H1 (cell line): Measurements from ENCODE around the gene NTNG2. TPM values are rescaled to one million over a fixed set of nuclear protein-coding genes. Genes with fewer than 3 reads are reported as not detected.

ENCODE experiments used
- CTCF ChIA-PET: fragments of 300-600 bp; sonication (Branson Sonifier 250); formaldehyde crosslinking; loops from one replicate; lab custom pipeline; 2021; ENCODE audit not compliant: partially characterized antibody; lab: Charles Lee
- POLR2A ChIA-PET: fragments of 300-600 bp; sonication (Branson Sonifier 250); formaldehyde crosslinking; loops from one replicate; lab custom pipeline; 2021; ENCODE audit warnings: inconsistent platforms; ENCODE audit not compliant: partially characterized antibody; lab: Charles Lee
- DNase-seq, 2 experiments: peaks; one replicate each; pipeline versions ENCODE4 v3.0.0 to v3.0.0-alpha.2; 2010 to 2022; ENCODE audit warnings: low spot score in 2 of 2, low read depth in 1 of 2, mixed read lengths in 1 of 2
- FAIRE-seq: peaks from 2 replicates; lab custom pipeline; 2011; peaks lifted over from hg19 to GRCh38; lab: Jason Lieb, UNC
- H2AFZ ChIP-seq: 2 replicates; pipeline ENCODE4 v1.8.1; 2012; ENCODE audit warnings: low read length, inconsistent platforms
- H2AK5ac ChIP-seq: 2 replicates; pipeline ENCODE4 v1.6.1; 2013; ENCODE audit warnings: low read depth, low read length
- H2BK120ac ChIP-seq: replicated peaks from 2 replicates; pipeline ENCODE3; 2013; ENCODE audit warnings: low read depth, low read length, inconsistent platforms
- H2BK12ac ChIP-seq: 2 replicates; pipeline ENCODE4 v1.6.1; 2013; ENCODE audit warnings: low read depth, low read length
- H2BK15ac ChIP-seq: 2 replicates; pipeline ENCODE4 v1.6.1; 2013; ENCODE audit warnings: low read length
- H2BK20ac ChIP-seq: 2 replicates; pipeline ENCODE4 v1.6.1; 2013; ENCODE audit warnings: low read length
- H2BK5ac ChIP-seq: 2 replicates; pipeline ENCODE4 v1.6.1; 2013; ENCODE audit warnings: low read depth, low read length
- H3K14ac ChIP-seq: 2 replicates; pipeline ENCODE4 v1.6.1; 2013; ENCODE audit warnings: inconsistent platforms; ENCODE audit not compliant: insufficient read length
- H3K18ac ChIP-seq: 2 replicates; pipeline ENCODE4 v1.6.1; 2013; ENCODE audit warnings: low read length; ENCODE audit errors: extremely low read depth
- H3K23ac ChIP-seq: 2 replicates; pipeline ENCODE4 v1.6.1; 2013; ENCODE audit warnings: inconsistent platforms; ENCODE audit not compliant: insufficient read length
- H3K23me2 ChIP-seq: 2 replicates; pipeline ENCODE4 v1.6.1; 2013; ENCODE audit warnings: low read depth, low read length
- H3K27ac ChIP-seq: 2 replicates; pipeline ENCODE4 v1.6.1; 2011; ENCODE audit warnings: low read depth, low read length, inconsistent platforms
- H3K27me3 ChIP-seq, 4 experiments: replicated peaks in 1 of 4; 1 replicate in 1 of 4; 2 replicates in 3 of 4; pipeline versions ENCODE4 v1.6.1 to v1.8.1; 2011 to 2013; ENCODE audit warnings: low read length in 3 of 4, mild to moderate bottlenecking in 3 of 4, inconsistent platforms in 2 of 4, mixed read lengths in 2 of 4, moderate library complexity in 1 of 4; ENCODE audit not compliant: control insufficient read depth in 3 of 4, insufficient read depth in 3 of 4; ENCODE audit errors: extremely low read depth in 1 of 4
- H3K36me3 ChIP-seq, 4 experiments: 2 replicates each; pipeline versions ENCODE4 v1.6.1 to v1.8.1; 2011 to 2013; ENCODE audit warnings: mild to moderate bottlenecking in 4 of 4, low read length in 3 of 4, moderate library complexity in 2 of 4, control low read depth in 1 of 4, inconsistent platforms in 1 of 4; ENCODE audit not compliant: insufficient read depth in 4 of 4, control insufficient read depth in 2 of 4
- H3K4ac ChIP-seq: replicated peaks from 2 replicates; pipeline ENCODE3; 2013; ENCODE audit warnings: low read length, low read depth, mixed read lengths, inconsistent platforms; ENCODE audit not compliant: insufficient read length
- H3K4me1 ChIP-seq, 4 experiments: replicated peaks in 1 of 4; 1 replicate in 1 of 4; 2 replicates in 3 of 4; pipeline versions ENCODE4 v1.6.1 to v1.8.1; 2011 to 2013; ENCODE audit warnings: low read length in 3 of 4, inconsistent platforms in 2 of 4, mixed read lengths in 1 of 4; ENCODE audit not compliant: insufficient read depth in 4 of 4, control insufficient read depth in 3 of 4
- H3K4me2 ChIP-seq, 2 experiments: 2 replicates each; pipeline versions ENCODE4 v1.6.1 to v1.8.1; 2011 to 2013; ENCODE audit warnings: low read depth in 2 of 2, low read length in 2 of 2, control low read depth in 1 of 2, inconsistent platforms in 1 of 2, mild to moderate bottlenecking in 1 of 2; ENCODE audit not compliant: insufficient read depth in 1 of 2
- H3K4me3 ChIP-seq, 4 experiments: fragments of 200-600, 300-600 bp in 1 of 4; sonication (generic), shearing (Covaris generic), sonication (Bioruptor Twin) in 1 of 4; 2 replicates each; pipeline versions ENCODE4 v1.5.1 to v1.8.1; 2011 to 2016; ENCODE audit warnings: low read length in 4 of 4, low read depth in 3 of 4, control low read depth in 2 of 4, inconsistent platforms in 2 of 4, mild to moderate bottlenecking in 2 of 4, mixed read lengths in 1 of 4, moderate library complexity in 1 of 4; ENCODE audit not compliant: insufficient read depth in 2 of 4; ENCODE audit errors: extremely low read depth in 1 of 4
- H3K56ac ChIP-seq: replicated peaks from 2 replicates; pipeline ENCODE3; 2013; ENCODE audit warnings: low read depth, mild to moderate bottlenecking, mixed read lengths, low read length, inconsistent platforms; ENCODE audit not compliant: insufficient read length
- H3K79me1 ChIP-seq: 2 replicates; pipeline ENCODE4 v1.6.1; 2013; ENCODE audit warnings: low read depth, low read length, control low read depth
- H3K79me2 ChIP-seq, 2 experiments: 2 replicates each; pipeline versions ENCODE4 v1.6.1 to v1.8.1; 2012 to 2013; ENCODE audit warnings: low read length in 2 of 2, mild to moderate bottlenecking in 2 of 2, inconsistent platforms in 1 of 2; ENCODE audit not compliant: insufficient read depth in 2 of 2, control insufficient read depth in 1 of 2
- H3K9ac ChIP-seq, 4 experiments: replicated peaks in 1 of 4; 1 replicate in 1 of 4; 2 replicates in 3 of 4; pipeline versions ENCODE4 v1.6.1 to v1.8.1; 2011 to 2013; ENCODE audit warnings: low read depth in 3 of 4, low read length in 3 of 4, control low read depth in 2 of 4, mild to moderate bottlenecking in 2 of 4, moderate library complexity in 2 of 4, inconsistent platforms in 1 of 4; ENCODE audit errors: extremely low read depth in 1 of 4
- H3K9me3 ChIP-seq, 2 experiments: 2 replicates each; pipeline versions ENCODE4 v1.6.1 to v1.8.1; 2012 to 2013; ENCODE audit warnings: mild to moderate bottlenecking in 2 of 2, moderate library complexity in 2 of 2, control low read depth in 1 of 2, inconsistent platforms in 1 of 2, low read depth in 1 of 2, low read length in 1 of 2, mixed read lengths in 1 of 2; ENCODE audit not compliant: insufficient read depth in 2 of 2
- H4K20me1 ChIP-seq, 2 experiments: replicated peaks in 1 of 2; 2 replicates each; pipeline versions ENCODE3 to v1.8.1; 2011 to 2013; ENCODE audit warnings: inconsistent platforms in 2 of 2, low read length in 2 of 2, mild to moderate bottlenecking in 1 of 2; ENCODE audit not compliant: insufficient read depth in 2 of 2, control insufficient read depth in 1 of 2
- H4K5ac ChIP-seq: 2 replicates; pipeline ENCODE4 v1.6.1; 2013; ENCODE audit warnings: low read length, low read depth, mixed read lengths, inconsistent platforms; ENCODE audit not compliant: insufficient read length
- H4K8ac ChIP-seq: 2 replicates; pipeline ENCODE4 v1.8.0; 2013; ENCODE audit warnings: mild to moderate bottlenecking, moderate library complexity, low read length, inconsistent platforms; ENCODE audit not compliant: insufficient read depth; ENCODE audit errors: extremely low read depth
- H4K91ac ChIP-seq: replicated peaks from 2 replicates; pipeline ENCODE3; 2013; ENCODE audit warnings: low read length, mixed read lengths, inconsistent platforms; ENCODE audit not compliant: insufficient read length
- CTBP2 ChIP-seq: IDR thresholded peaks from 2 replicates; pipeline ENCODE4 v1.7.0; 2011; ENCODE audit warnings: borderline replicate concordance, mild to moderate bottlenecking, moderate library complexity, mixed read lengths, low read length; ENCODE audit not compliant: insufficient read depth, insufficient read length
- EZH2 ChIP-seq: fragments of 200-600 bp; sonication (generic); IDR thresholded peaks from 2 replicates; pipeline ENCODE4 v1.7.1; 2012; ENCODE audit warnings: low read depth, mild to moderate bottlenecking, moderate library complexity, low read length, inconsistent platforms; ENCODE audit not compliant: severe bottlenecking
- GTF2F1 ChIP-seq: IDR thresholded peaks from 2 replicates; pipeline ENCODE4 v1.6.1; 2012; ENCODE audit warnings: low read depth, low read length, improper control_type of control experiment, borderline replicate concordance
- KDM1A ChIP-seq: fragments of 200-600, 300-600 bp; sonication (generic); IDR thresholded peaks from 2 replicates; pipeline ENCODE4 v1.7.1; 2016; ENCODE audit warnings: mild to moderate bottlenecking, low read length, borderline replicate concordance
- MAX ChIP-seq: IDR thresholded peaks from 2 replicates; pipeline ENCODE4 v1.6.1; 2012; ENCODE audit warnings: inconsistent platforms
- NRF1 ChIP-seq: IDR thresholded peaks from 2 replicates; pipeline ENCODE4 v1.6.1; 2011; ENCODE audit warnings: mild to moderate bottlenecking, low read depth, low read length, improper control_type of control experiment
- POU5F1 ChIP-seq: IDR thresholded peaks from 2 replicates; pipeline ENCODE4 v1.6.1; 2011; ENCODE audit warnings: low read depth, mild to moderate bottlenecking, low read length, moderate library complexity
- RAD21 ChIP-seq, 2 experiments: IDR thresholded peaks in 1 of 2; conservative IDR thresholded peaks in 1 of 2; 2 replicates each; pipeline ENCODE4 v1.6.1; 2011; ENCODE audit warnings: low read depth in 2 of 2, low read length in 2 of 2, improper control_type of control experiment in 1 of 2, inconsistent platforms in 1 of 2, mild to moderate bottlenecking in 1 of 2, moderate library complexity in 1 of 2
- RFX5 ChIP-seq: IDR thresholded peaks from 2 replicates; pipeline ENCODE4 v1.6.1; 2011; ENCODE audit warnings: low read depth, low read length, improper control_type of control experiment, borderline replicate concordance
- SIX5 ChIP-seq: IDR thresholded peaks from 2 replicates; pipeline ENCODE4 v1.6.1; 2011; ENCODE audit warnings: mild to moderate bottlenecking, low read depth, low read length
- TBP ChIP-seq: IDR thresholded peaks from 2 replicates; pipeline ENCODE4 v1.6.1; 2011; ENCODE audit warnings: low read depth, low read length, improper control_type of control experiment
- WGBS, 2 experiments: shearing (Covaris generic) in 1 of 2; methylation state at CpG; one replicate each; pipeline versions ENCODE4 v1.1.6 to v1.1.7; 2013 to 2015; ENCODE audit warnings: low lambda C conversion rate in 2 of 2, mixed read lengths in 2 of 2, inconsistent platforms in 1 of 2, low coverage in 1 of 2, missing lambda C conversion rate in 1 of 2; ENCODE audit not compliant: insufficient replicate concordance in 2 of 2, insufficient coverage in 1 of 2, insufficient read length in 1 of 2; ENCODE audit errors: extremely low coverage in 1 of 2, missing lambda C conversion rate in 1 of 2; 5-methylcytosine and 5-hydroxymethylcytosine counted together
- polyA plus RNA-seq, 7 experiments: library from polyadenylated mRNA; depleted of rRNA in 3 of 7; stranded (reverse) in 5 of 7; unstranded in 2 of 7; fragments of >200 nt in 5 of 7; fragments of 200-250 nt in 2 of 7; gene quantifications; 1 replicate in 5 of 7; 2 replicates in 1 of 7; 4 replicates in 1 of 7; pipeline versions ENCODE4 v1.2.1 to v1.2.3, GENCODE V29; 2011 to 2013; ENCODE audit warnings: missing spikeins in 2 of 7, mixed read lengths in 2 of 7
- total RNA-seq: library from RNA; stranded (reverse); fragmentation: NEBNext Ultra II Directional; extraction: Animal tissue kit (Norgen Biotek cat#: 25700); gene quantifications from 2 replicates; pipeline ENCODE4 v1.2.1, GENCODE V29; 2021

Gene NTNG2
- total and polyA plus RNA-seq, 2 of the 8 experiments (the other 6 are each of a cell fraction or from before 2014, with no cell fraction given) = 1.4 to 1.5 TPM

GRCh38 chr9:132193227-132194124, 31.6 kb downstream of the NTNG2 start:
- H3K4ac ChIP-seq = no peak overlapping the region
- H3K27me3 ChIP-seq = peaks cover 0 to 5% (median under 1%) of the 10 kb centered on the region in 4 experiments; a peak in 2 of 7 replicates
- H2BK20ac ChIP-seq = no peak overlapping the region
- H3K23ac ChIP-seq = no peak overlapping the region
- ChIA-PET CTCF (interaction anchor here (0.9 to 15.4 kb wide), 2 partner anchors 24 to 34 kb away, joined by 4 to 203 read pairs; no protein-coding TSS in a partner anchor), POLR2A (no interaction called here)
- no peak overlapping the region for H2BK120ac ChIP-seq
- no peak overlapping the region for H2AK5ac ChIP-seq
- no peak overlapping the region for H2BK15ac ChIP-seq
- H3K9ac ChIP-seq = no peak overlapping the region
- no peak overlapping the region for H3K4me2 ChIP-seq
- H3K36me3 ChIP-seq = no peaks in the 10 kb centered on the region
- no peak overlapping the region for H2BK5ac ChIP-seq
- H3K23me2 ChIP-seq = no peaks in the 10 kb centered on the region
- H3K79me2 ChIP-seq = no peaks in the 10 kb centered on the region
- H3K27ac ChIP-seq = no peak overlapping the region
- H2BK12ac ChIP-seq = no peak overlapping the region
- H4K8ac ChIP-seq = no peak overlapping the region
- no peaks in the 10 kb centered on the region for H4K20me1 ChIP-seq
- H3K4me1 ChIP-seq = peaks cover 0 to 2% (median 0%) of the 10 kb centered on the region in 4 experiments; a peak in 1 of 7 replicates
- no peak overlapping the region for H4K91ac ChIP-seq
- no peak overlapping the region for H3K18ac ChIP-seq
- no peak overlapping the region for H3K14ac ChIP-seq
- 89% methylated on average over 12 of the region's 12 CpGs; no CpG with 5 or more reads in 1 of the 2 experiments for WGBS, 2 experiments
- H2AFZ ChIP-seq = no peak overlapping the region
- H3K79me1 ChIP-seq = no peaks in the 10 kb centered on the region
- H3K9me3 ChIP-seq = no peaks in the 10 kb centered on the region; a peak in 1 of 4 replicates
- no peak overlapping the region for H4K5ac ChIP-seq
- no peak for DNase-seq
- H3K4me3 ChIP-seq = no peak overlapping the region
- no peak for FAIRE-seq
- H3K56ac ChIP-seq = no peak overlapping the region
- TF ChIP-seq SIX5 (no peak), MAX (no peak), RFX5 (no peak), NRF1 (no peak), GTF2F1 (no peak), EZH2 (no peak), TBP (no peak), CTBP2 (no peak), KDM1A (no peak), POU5F1 (no peak), RAD21 (IDR thresholded peaks at IDR 0.05 in 1 of 2, conservative IDR thresholded peaks at IDR 0.05 in 1 of 2; ENCODE audit: low read depth in 2 of 2, low read length in 2 of 2) (no peak)
